Neural cell (in vitro differentiated cells): ENCODE results near the gene GZMM. TPM values are rescaled to one million over a fixed set of nuclear protein-coding genes. Genes with fewer than 3 reads are reported as not detected.

ENCODE experiments used
- H2AFZ ChIP-seq: fragments of 200-600, 300-800 bp; sonication (generic), shearing (Covaris generic); 2 replicates; pipeline ENCODE4 v1.6.0; 2014; ENCODE audit warnings: low read depth, mild to moderate bottlenecking, antibody characterized with exemption, low read length, moderate library complexity
- H3F3A ChIP-seq: fragments of 200-600 bp; shearing (Covaris generic); 2 replicates; pipeline ENCODE4 v1.6.1; 2016; ENCODE audit warnings: mild to moderate bottlenecking, moderate library complexity, mixed read lengths, antibody characterized with exemption, low read length; ENCODE audit not compliant: insufficient read depth, poor library complexity, severe bottlenecking
- H3K27ac ChIP-seq: fragments of 200-600, 300-800 bp; sonication (generic), shearing (Covaris generic); 2 replicates; pipeline ENCODE4 v1.5.1; 2014; ENCODE audit warnings: mild to moderate bottlenecking, low read length, moderate library complexity
- H3K27me3 ChIP-seq: fragments of 300-800, 200-600 bp; sonication (generic), shearing (Covaris generic); 2 replicates; pipeline ENCODE4 v1.6.0; 2014; ENCODE audit warnings: mild to moderate bottlenecking, low read depth, low read length, moderate library complexity; ENCODE audit not compliant: insufficient read depth
- H3K36me3 ChIP-seq: fragments of 300-800, 200-600 bp; sonication (generic), shearing (Covaris generic); 2 replicates; pipeline ENCODE4 v1.5.1; 2014; ENCODE audit warnings: mild to moderate bottlenecking, antibody characterized with exemption, low read length, moderate library complexity; ENCODE audit not compliant: insufficient read depth
- H3K4me2 ChIP-seq: fragments of 300-800, 200-600 bp; sonication (generic), shearing (Covaris generic); 2 replicates; pipeline ENCODE4 v1.6.0; 2014; ENCODE audit warnings: mild to moderate bottlenecking, low read length
- H3K4me3 ChIP-seq: fragments of 300-800, 200-600 bp; sonication (generic), shearing (Covaris generic); 2 replicates; pipeline ENCODE4 v1.5.1; 2014; ENCODE audit warnings: mild to moderate bottlenecking, low read length, moderate library complexity
- H3K79me2 ChIP-seq: fragments of 200-600 bp; shearing (Covaris generic); replicated peaks from 2 replicates; pipeline ENCODE4 v1.6.0; 2014; ENCODE audit warnings: mild to moderate bottlenecking, low read length, moderate library complexity; ENCODE audit not compliant: insufficient read depth
- H3K9ac ChIP-seq: fragments of 300-800, 200-600 bp; sonication (generic), shearing (Covaris generic); 2 replicates; pipeline ENCODE4 v1.6.1; 2016; ENCODE audit warnings: mild to moderate bottlenecking, low read length, mixed read lengths
- H3K9me2 ChIP-seq: fragments of 200-600 bp; shearing (Covaris generic); 2 replicates; pipeline ENCODE4 v1.6.1; 2016; ENCODE audit warnings: mild to moderate bottlenecking, low read length, mixed read lengths; ENCODE audit not compliant: insufficient read depth
- H3K9me3 ChIP-seq: fragments of 200-600, 300-800 bp; sonication (generic), shearing (Covaris generic); 2 replicates; pipeline ENCODE4 v1.6.1; 2016; ENCODE audit warnings: mild to moderate bottlenecking, mixed run types, low read length, moderate library complexity, mixed read lengths
- H4K20me1 ChIP-seq: fragments of 200-600 bp; shearing (Covaris generic); 2 replicates; pipeline ENCODE4 v1.6.1; 2016; ENCODE audit warnings: mild to moderate bottlenecking, mixed run types; ENCODE audit not compliant: insufficient read depth
- EP300 ChIP-seq: fragments of 450-650 bp; conservative IDR thresholded peaks from 2 replicates; pipeline ENCODE4 v1.6.1; 2014; ENCODE audit warnings: antibody characterized with exemption, mild to moderate bottlenecking, moderate library complexity; ENCODE audit not compliant: poor library complexity, severe bottlenecking
- EZH2 ChIP-seq: fragments of 200-600, 300-800 bp; shearing (Covaris generic), sonication (generic); IDR thresholded peaks from 2 replicates; pipeline ENCODE4 v1.6.1; 2014; ENCODE audit warnings: antibody characterized with exemption, low read length, borderline replicate concordance, mild to moderate bottlenecking; ENCODE audit not compliant: insufficient read depth, poor library complexity, severe bottlenecking
- MXI1 ChIP-seq: fragments of 450-650 bp; conservative IDR thresholded peaks from 2 replicates; pipeline ENCODE4 v1.6.1; 2014; ENCODE audit warnings: antibody characterized with exemption, mild to moderate bottlenecking; ENCODE audit not compliant: poor library complexity, severe bottlenecking
- POLR2AphosphoS5 ChIP-seq: IDR thresholded peaks from 2 replicates; pipeline ENCODE4 v1.6.1; 2012
- RAD21 ChIP-seq: fragments of 450-650 bp; conservative IDR thresholded peaks from 2 replicates; pipeline ENCODE4 v1.6.1; 2014; ENCODE audit warnings: antibody characterized with exemption, mild to moderate bottlenecking, moderate library complexity
- SMC3 ChIP-seq: fragments of 450-650 bp; conservative IDR thresholded peaks from 2 replicates; pipeline ENCODE4 v1.6.1; 2014; ENCODE audit warnings: antibody characterized with exemption, mild to moderate bottlenecking, moderate library complexity; ENCODE audit not compliant: poor library complexity
- TAF1 ChIP-seq: IDR thresholded peaks from 2 replicates; pipeline ENCODE4 v1.6.1; 2012; ENCODE audit warnings: low read depth
- polyA plus RNA-seq: library from polyadenylated mRNA; depleted of rRNA; stranded (reverse); fragments of >200 nt; gene quantifications from 2 replicates; pipeline ENCODE4 v1.2.3, GENCODE V29; 2014
- TF ChIP-seq, protein P1 (sequence below): fragments of 450-650 bp; IDR thresholded peaks from 2 replicates; pipeline ENCODE4 v1.5.1; 2014; ENCODE audit warnings: antibody characterized with exemption, mild to moderate bottlenecking, moderate library complexity; ENCODE audit not compliant: poor library complexity, severe bottlenecking
- TF ChIP-seq, protein P2 (sequence below): IDR thresholded peaks from 2 replicates; pipeline ENCODE4 v1.6.1; 2012; ENCODE audit warnings: borderline replicate concordance

Gene GZMM
- polyA plus RNA-seq, 1 donor from 2014 or later = 0.38 TPM

DNA sequence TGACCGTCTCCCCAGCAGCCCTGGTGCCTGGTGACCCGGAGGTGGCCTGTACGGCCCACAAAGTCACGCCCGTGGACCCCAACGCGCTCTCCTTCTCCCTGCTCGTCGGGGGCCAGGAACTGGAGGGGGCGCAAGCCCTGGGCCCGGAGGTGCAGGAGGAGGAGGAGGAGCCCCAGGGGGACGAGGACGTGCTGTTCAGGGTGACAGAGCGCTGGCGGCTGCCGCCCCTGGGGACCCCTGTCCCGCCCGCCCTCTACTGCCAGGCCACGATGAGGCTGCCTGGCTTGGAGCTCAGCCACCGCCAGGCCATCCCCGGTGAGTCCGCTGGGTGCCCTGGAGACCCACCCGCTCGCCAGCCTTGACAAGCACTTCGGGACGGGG is 45.4 kb upstream of the GZMM start:
- H3K36me3 ChIP-seq = no peaks in the 10 kb centered on the region
- H3F3A ChIP-seq = no peaks in the 10 kb centered on the region
- TF ChIP-seq MXI1 = no peak
- TF ChIP-seq TAF1 = no peak
- no peak for TF ChIP-seq EP300
- TF ChIP-seq, protein P1, sequence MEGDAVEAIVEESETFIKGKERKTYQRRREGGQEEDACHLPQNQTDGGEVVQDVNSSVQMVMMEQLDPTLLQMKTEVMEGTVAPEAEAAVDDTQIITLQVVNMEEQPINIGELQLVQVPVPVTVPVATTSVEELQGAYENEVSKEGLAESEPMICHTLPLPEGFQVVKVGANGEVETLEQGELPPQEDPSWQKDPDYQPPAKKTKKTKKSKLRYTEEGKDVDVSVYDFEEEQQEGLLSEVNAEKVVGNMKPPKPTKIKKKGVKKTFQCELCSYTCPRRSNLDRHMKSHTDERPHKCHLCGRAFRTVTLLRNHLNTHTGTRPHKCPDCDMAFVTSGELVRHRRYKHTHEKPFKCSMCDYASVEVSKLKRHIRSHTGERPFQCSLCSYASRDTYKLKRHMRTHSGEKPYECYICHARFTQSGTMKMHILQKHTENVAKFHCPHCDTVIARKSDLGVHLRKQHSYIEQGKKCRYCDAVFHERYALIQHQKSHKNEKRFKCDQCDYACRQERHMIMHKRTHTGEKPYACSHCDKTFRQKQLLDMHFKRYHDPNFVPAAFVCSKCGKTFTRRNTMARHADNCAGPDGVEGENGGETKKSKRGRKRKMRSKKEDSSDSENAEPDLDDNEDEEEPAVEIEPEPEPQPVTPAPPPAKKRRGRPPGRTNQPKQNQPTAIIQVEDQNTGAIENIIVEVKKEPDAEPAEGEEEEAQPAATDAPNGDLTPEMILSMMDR = no peak
- no peak for TF ChIP-seq EZH2
- TF ChIP-seq SMC3 = no peak
- no peak overlapping the region for H3K27ac ChIP-seq
- no peaks in the 10 kb centered on the region for H3K79me2 ChIP-seq
- no peaks in the 10 kb centered on the region for H4K20me1 ChIP-seq
- H3K9ac ChIP-seq = no peak overlapping the region
- no peaks in the 10 kb centered on the region for H3K9me2 ChIP-seq
- H3K4me2 ChIP-seq = no peak overlapping the region
- H3K27me3 ChIP-seq = peaks cover 39% of the 10 kb centered on the region
- no peak overlapping the region for H2AFZ ChIP-seq
- no peak overlapping the region for H3K4me3 ChIP-seq
- no peaks in the 10 kb centered on the region for H3K9me3 ChIP-seq

DNA sequence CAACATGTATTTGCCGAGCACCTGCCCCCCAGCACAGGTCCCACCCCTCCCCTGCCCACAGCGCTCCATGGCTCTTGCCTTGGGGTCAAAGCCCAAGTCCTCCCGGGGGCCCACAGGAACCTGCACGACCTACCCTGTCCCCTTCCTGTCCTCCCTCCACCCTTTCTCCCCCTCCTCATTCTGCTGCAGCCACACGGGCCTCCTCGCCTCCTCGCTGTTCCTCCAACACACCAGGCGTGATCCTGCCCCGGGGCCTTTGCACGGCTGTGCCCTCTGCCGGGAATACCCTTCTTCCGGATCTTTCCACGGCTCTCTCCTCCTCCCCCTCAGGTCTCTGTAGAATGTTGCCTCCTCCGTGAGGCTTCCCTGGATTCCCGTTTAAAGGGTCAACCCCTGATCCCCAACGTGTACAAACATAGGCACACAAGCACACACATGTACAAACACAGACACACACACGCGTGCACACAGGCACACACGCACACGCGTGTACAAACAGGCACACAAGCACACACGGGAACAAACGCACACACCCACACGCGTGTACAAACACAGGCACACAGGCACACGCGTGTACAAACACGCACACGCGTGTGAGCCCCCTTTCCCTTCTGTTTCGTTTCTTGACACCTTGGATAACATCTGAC is 44.8 kb upstream of the GZMM start:
- H2AFZ ChIP-seq = no peak overlapping the region
- H3K27me3 ChIP-seq = peaks cover 39% of the 10 kb centered on the region
- no peaks in the 10 kb centered on the region for H3K9me3 ChIP-seq
- H3K4me2 ChIP-seq = no peak overlapping the region
- no peak overlapping the region for H3K9ac ChIP-seq
- no peaks in the 10 kb centered on the region for H3K36me3 ChIP-seq
- H3K79me2 ChIP-seq = no peaks in the 10 kb centered on the region
- no peak overlapping the region for H3K27ac ChIP-seq
- TF ChIP-seq POLR2AphosphoS5 (no peak), EZH2 (no peak), RAD21 (no peak), TAF1 (no peak), SMC3 (no peak), EP300 (no peak), MXI1 (no peak)
- TF ChIP-seq, protein P1 = no peak
- TF ChIP-seq, protein P2, sequence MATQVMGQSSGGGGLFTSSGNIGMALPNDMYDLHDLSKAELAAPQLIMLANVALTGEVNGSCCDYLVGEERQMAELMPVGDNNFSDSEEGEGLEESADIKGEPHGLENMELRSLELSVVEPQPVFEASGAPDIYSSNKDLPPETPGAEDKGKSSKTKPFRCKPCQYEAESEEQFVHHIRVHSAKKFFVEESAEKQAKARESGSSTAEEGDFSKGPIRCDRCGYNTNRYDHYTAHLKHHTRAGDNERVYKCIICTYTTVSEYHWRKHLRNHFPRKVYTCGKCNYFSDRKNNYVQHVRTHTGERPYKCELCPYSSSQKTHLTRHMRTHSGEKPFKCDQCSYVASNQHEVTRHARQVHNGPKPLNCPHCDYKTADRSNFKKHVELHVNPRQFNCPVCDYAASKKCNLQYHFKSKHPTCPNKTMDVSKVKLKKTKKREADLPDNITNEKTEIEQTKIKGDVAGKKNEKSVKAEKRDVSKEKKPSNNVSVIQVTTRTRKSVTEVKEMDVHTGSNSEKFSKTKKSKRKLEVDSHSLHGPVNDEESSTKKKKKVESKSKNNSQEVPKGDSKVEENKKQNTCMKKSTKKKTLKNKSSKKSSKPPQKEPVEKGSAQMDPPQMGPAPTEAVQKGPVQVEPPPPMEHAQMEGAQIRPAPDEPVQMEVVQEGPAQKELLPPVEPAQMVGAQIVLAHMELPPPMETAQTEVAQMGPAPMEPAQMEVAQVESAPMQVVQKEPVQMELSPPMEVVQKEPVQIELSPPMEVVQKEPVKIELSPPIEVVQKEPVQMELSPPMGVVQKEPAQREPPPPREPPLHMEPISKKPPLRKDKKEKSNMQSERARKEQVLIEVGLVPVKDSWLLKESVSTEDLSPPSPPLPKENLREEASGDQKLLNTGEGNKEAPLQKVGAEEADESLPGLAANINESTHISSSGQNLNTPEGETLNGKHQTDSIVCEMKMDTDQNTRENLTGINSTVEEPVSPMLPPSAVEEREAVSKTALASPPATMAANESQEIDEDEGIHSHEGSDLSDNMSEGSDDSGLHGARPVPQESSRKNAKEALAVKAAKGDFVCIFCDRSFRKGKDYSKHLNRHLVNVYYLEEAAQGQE = no peak
- no peaks in the 10 kb centered on the region for H3K9me2 ChIP-seq
- H3F3A ChIP-seq = no peaks in the 10 kb centered on the region
- no peak overlapping the region for H3K4me3 ChIP-seq
- no peaks in the 10 kb centered on the region for H4K20me1 ChIP-seq
